22Rv1 (cell line): ENCODE measurements around the gene SLIT1.

ENCODE experiments used
- H3K27ac ChIP-seq: fragments of 450-650 bp; 2 replicates; pipeline ENCODE4 v1.5.1; 2017
- ZFX ChIP-seq: fragments of 450-650 bp; IDR thresholded peaks from 2 replicates; pipeline ENCODE4 v1.6.1; 2017; ENCODE audit warnings: antibody characterized with exemption, borderline replicate concordance
- TF ChIP-seq, protein P1 (sequence below): fragments of 450-650 bp; IDR thresholded peaks from 2 replicates; pipeline ENCODE4 v1.5.1; 2017; ENCODE audit warnings: mild to moderate bottlenecking

The SLIT1 gene

DNA sequence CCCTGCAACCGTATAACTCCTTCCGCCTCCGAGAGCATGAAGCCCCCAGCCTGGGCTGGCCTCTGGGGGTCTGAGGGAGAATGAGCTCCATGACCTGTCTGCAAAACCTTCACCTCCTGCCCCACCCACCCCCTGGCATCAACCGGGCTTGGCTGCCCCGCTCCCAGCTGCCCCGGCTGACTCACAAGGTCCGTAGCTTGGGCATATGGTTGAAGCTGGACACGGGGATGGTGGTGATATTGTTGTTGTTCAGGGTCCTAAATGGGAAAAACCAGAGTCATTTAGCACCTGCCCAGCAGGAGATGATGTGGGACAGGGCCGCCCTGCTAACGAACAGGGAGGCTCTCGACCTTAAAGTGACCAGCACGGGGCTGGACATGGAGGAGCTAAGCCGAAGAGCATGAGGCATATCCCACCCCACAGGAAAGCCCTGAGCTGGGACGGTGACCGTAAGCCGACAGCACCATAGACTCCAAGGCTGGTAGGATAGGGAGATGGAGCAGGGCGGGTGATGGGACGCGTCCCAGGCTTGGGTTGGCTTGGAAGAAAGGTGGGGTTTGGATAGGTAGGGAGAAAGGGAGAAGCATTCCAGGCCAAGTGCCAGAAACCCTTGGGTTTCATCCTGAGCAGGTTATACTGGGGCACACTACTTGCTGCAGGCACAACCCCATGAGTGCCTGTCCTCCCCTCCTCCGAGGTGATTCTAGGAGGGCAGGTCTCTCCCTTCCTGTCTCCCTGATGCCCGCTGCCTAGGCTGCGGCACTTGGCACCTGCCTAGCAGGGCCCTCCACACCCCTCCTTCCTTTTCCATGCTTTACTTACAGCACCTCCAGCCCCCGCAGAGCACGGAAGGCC lies 121.5 kb downstream of the SLIT1 start:
- H3K27ac ChIP-seq: no peak overlapping the region
- TF ChIP-seq ZFX: no peak
- TF ChIP-seq, protein P1, sequence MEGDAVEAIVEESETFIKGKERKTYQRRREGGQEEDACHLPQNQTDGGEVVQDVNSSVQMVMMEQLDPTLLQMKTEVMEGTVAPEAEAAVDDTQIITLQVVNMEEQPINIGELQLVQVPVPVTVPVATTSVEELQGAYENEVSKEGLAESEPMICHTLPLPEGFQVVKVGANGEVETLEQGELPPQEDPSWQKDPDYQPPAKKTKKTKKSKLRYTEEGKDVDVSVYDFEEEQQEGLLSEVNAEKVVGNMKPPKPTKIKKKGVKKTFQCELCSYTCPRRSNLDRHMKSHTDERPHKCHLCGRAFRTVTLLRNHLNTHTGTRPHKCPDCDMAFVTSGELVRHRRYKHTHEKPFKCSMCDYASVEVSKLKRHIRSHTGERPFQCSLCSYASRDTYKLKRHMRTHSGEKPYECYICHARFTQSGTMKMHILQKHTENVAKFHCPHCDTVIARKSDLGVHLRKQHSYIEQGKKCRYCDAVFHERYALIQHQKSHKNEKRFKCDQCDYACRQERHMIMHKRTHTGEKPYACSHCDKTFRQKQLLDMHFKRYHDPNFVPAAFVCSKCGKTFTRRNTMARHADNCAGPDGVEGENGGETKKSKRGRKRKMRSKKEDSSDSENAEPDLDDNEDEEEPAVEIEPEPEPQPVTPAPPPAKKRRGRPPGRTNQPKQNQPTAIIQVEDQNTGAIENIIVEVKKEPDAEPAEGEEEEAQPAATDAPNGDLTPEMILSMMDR: no peak

DNA sequence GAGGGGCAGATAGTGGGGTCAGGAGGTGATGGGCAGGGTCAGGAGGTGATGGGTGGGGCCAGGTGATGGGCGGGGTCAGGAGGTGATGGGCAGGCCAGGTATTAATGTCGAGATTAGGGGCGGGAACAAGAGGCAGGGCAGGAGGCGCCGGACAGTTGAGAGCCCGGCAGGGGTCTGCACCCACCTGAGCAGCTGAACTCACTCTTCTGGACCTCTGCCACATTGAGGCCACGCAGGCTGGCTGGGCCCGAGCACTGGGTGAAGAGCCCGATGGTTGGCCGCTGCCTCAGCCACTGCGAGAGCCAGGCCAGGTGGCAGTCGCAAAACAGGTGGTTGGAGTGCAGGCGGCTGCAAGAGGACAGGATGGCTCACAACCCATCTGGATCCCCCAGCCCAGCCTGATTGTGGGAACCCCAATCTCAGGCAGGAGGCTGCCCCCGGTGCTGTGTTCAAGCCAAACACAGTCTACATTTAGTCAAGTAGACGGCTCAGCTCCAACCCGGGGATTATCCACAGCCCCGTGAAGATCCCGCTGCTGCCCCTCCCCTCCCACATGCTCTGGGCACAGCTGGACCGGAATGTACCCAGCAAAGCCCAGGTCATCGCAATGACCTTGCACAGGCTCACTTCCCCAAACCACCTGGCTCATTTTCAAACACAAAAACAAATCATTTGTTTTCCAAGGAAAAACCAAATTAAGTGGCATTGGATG lies 122.3 kb downstream of the SLIT1 start:
- TF ChIP-seq, protein P1: no peak
- no peak for TF ChIP-seq ZFX
- no peak overlapping the region for H3K27ac ChIP-seq

DNA sequence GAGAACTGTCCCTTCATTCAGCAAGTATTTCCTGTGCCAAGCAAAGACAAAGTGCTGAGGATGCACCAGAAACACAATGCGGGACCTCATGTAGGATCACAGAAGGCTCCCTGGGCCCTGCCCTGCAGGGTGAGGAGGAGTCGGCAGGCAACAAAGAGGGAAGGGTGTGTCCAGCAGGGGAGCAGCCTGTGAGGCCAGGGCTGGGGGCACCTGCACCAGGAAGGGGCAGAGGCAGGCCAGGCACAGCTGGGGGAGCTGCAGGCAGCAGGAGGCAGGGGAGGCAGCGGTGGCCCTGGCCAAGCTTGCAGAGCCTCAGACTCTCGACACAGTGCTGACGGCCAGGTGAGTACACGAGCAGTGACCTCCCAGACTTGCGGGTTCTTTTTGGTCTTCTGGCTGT lies 123.3 kb downstream of the SLIT1 start:
- no peak for TF ChIP-seq ZFX
- TF ChIP-seq, protein P1: no peak
- H3K27ac ChIP-seq: no peak overlapping the region

DNA sequence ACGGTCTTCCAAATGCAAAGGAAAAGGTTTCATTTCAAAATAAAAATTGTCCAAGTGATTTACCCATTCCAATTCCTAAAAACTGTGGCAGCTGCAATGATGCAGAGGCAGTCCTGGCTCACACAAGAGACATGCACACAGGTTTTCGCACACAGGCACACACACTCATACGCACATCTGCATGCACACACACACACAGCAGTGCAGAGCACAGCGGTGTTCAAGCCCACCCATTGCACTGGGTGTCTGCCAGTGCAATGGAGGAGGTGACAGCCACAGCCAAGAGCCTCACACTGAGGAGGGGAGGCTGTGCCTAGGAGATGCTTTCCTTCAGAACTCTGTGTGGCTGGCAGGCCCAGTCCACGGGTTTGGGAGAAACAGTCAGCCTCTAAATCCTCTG lies 123.7 kb downstream of the SLIT1 start:
- TF ChIP-seq ZFX: no peak
- TF ChIP-seq, protein P1: no peak
- H3K27ac ChIP-seq: no peak overlapping the region

DNA sequence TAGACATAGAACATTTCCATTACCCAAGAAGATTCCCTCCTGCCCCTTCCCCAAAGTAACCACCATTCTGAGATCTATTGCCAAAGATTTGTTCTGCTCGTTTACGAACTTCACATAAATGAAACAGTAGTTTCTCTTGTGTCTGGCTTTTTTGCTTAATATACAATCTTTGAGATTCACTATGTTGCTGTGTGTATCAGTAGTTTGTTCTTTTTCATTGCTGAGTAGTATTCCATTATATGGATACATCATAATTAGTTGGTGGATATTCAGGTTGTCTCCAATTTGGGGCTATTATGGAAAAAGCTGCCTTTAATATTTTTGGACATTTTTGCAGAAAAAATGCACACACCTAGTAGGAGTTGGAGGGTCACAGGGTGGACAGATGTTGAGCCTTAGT lies 124.3 kb downstream of the SLIT1 start:
- no peak for TF ChIP-seq ZFX
- TF ChIP-seq, protein P1: no peak
- no peak overlapping the region for H3K27ac ChIP-seq

DNA sequence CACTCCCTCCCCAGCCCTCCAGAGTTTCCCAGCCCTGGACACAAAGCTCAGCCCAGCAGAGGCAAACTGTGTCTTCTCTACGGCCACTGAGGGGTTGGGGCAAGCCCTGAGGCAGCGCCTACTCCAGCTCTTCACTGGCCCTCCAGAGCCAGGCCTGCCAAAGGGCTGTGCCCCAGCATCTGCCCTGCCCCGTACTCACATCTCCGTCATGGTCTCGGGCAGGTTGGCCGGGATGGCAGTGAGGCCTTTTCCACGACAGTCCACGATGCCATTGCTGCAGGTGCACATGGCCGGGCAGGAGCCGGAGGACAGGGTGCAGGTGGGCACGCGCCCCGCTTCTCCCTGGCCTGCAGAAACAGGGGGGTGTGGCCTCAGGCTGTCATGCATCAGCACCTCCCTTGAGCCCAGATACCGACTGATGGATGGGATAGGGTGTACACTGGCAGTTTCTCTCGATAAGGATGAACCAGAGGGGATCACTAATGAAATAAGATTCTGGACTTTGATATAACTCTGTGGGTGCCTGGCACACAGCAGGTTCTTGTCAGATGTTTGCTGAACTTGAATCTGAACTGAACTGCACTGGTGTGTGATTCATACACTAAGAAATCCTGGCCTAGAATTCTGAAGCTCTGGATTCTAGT lies 125.2 kb downstream of the SLIT1 start:
- no peak overlapping the region for H3K27ac ChIP-seq
- TF ChIP-seq, protein P1: no peak
- TF ChIP-seq ZFX: no peak
